Astrocyte (in vitro differentiated cells and primary cell): ENCODE data around the gene SMIM45.

Experiments
- DNase-seq: peaks from one replicate; pipeline ENCODE4 v3.0.0-alpha.2; 2010; ENCODE audit warnings: low read depth
- FAIRE-seq: peaks from 2 replicates; lab custom pipeline; 2011; peaks lifted over from hg19 to GRCh38; lab: Jason Lieb, UNC
- H2AFZ ChIP-seq: 2 replicates; pipeline ENCODE4 v1.6.0; 2012; ENCODE audit warnings: low read depth, low read length, inconsistent platforms
- H3K27ac ChIP-seq: 2 replicates; pipeline ENCODE4 v1.5.1; 2011; ENCODE audit warnings: low read depth, low read length, inconsistent platforms
- H3K27me3 ChIP-seq: 2 replicates; pipeline ENCODE4 v1.6.0; 2011; ENCODE audit warnings: low read length, inconsistent platforms; ENCODE audit not compliant: insufficient read depth
- H3K36me3 ChIP-seq: 2 replicates; pipeline ENCODE4 v1.5.1; 2011; ENCODE audit warnings: low read length, inconsistent platforms; ENCODE audit not compliant: insufficient read depth
- H3K4me1 ChIP-seq: 2 replicates; pipeline ENCODE4 v1.5.1; 2011; ENCODE audit warnings: low read length, inconsistent platforms; ENCODE audit not compliant: insufficient read depth
- H3K4me2 ChIP-seq: 2 replicates; pipeline ENCODE4 v1.6.0; 2012; ENCODE audit warnings: low read length, inconsistent platforms
- H3K4me3 ChIP-seq: 2 replicates; pipeline ENCODE4 v1.5.1; 2011; ENCODE audit warnings: low read depth, mild to moderate bottlenecking, low read length, inconsistent platforms; ENCODE audit not compliant: insufficient read depth
- H3K79me2 ChIP-seq: 2 replicates; pipeline ENCODE4 v1.6.0; 2012; ENCODE audit warnings: mild to moderate bottlenecking, low read length, inconsistent platforms; ENCODE audit not compliant: insufficient read depth
- H3K9ac ChIP-seq: 2 replicates; pipeline ENCODE4 v1.6.0; 2012; ENCODE audit warnings: mild to moderate bottlenecking, low read length, inconsistent platforms
- H3K9me3 ChIP-seq: 2 replicates; pipeline ENCODE4 v1.5.1; 2012; ENCODE audit warnings: low read depth, mild to moderate bottlenecking, low read length, inconsistent platforms; ENCODE audit not compliant: insufficient read depth
- H4K20me1 ChIP-seq: 2 replicates; pipeline ENCODE4 v1.6.0; 2012; ENCODE audit warnings: low read length, inconsistent platforms; ENCODE audit not compliant: insufficient read depth
- H3K27ac Mint-ChIP-seq: one replicate; pipeline ENCODE4 v1.8.0; 2021; ENCODE audit warnings: mild to moderate bottlenecking, mixed read lengths; ENCODE audit not compliant: unreplicated experiment
- H3K27me3 Mint-ChIP-seq: one replicate; pipeline ENCODE4 v1.8.0; 2021; ENCODE audit warnings: low read depth, mixed read lengths; ENCODE audit not compliant: unreplicated experiment
- H3K36me3 Mint-ChIP-seq: one replicate; pipeline ENCODE4 v1.8.0; 2021; ENCODE audit warnings: low read depth, mixed read lengths; ENCODE audit not compliant: unreplicated experiment
- H3K4me1 Mint-ChIP-seq: one replicate; pipeline ENCODE4 v1.8.0; 2021; ENCODE audit warnings: low read depth, mixed read lengths; ENCODE audit not compliant: unreplicated experiment
- H3K4me3 Mint-ChIP-seq: one replicate; pipeline ENCODE4 v1.8.0; 2021; ENCODE audit warnings: mild to moderate bottlenecking, moderate library complexity, mixed read lengths; ENCODE audit not compliant: unreplicated experiment
- H3K9me3 Mint-ChIP-seq: one replicate; pipeline ENCODE4 v1.8.0; 2021; ENCODE audit warnings: mild to moderate bottlenecking, mixed read lengths; ENCODE audit not compliant: unreplicated experiment
- CTCF ChIP-seq: IDR thresholded peaks from 2 replicates; pipeline ENCODE4 v1.5.1; 2011; ENCODE audit warnings: low read depth, mild to moderate bottlenecking, inconsistent platforms, low read length, moderate library complexity; ENCODE audit not compliant: insufficient read depth
- EZH2 ChIP-seq: IDR thresholded peaks from 2 replicates; pipeline ENCODE4 v1.6.1; 2012; ENCODE audit warnings: mild to moderate bottlenecking, low read length, inconsistent platforms; ENCODE audit not compliant: insufficient read depth

Gene SMIM45

GRCh38 chr22:41912338-41913039, 39.5 kb upstream of the SMIM45 start:
- Histone ChIP-seq H3K27me3 (peaks cover 57% of the 10 kb centered on the region), H3K4me2 (no peak overlapping the region), H3K9ac (no peak overlapping the region), H3K4me1 (peaks cover 15% of the 10 kb centered on the region), H4K20me1 (peaks cover 47% of the 10 kb centered on the region), H3K27ac (no peak overlapping the region), H3K36me3 (no peaks in the 10 kb centered on the region), H3K9me3 (no peaks in the 10 kb centered on the region), H2AFZ (no peak overlapping the region), H3K79me2 (no peaks in the 10 kb centered on the region), H3K4me3 (no peak overlapping the region)
- no peak overlapping the region for H3K4me3 Mint-ChIP-seq
- H3K27me3 Mint-ChIP-seq, result peaks cover 46% of the 10 kb centered on the region
- no peaks in the 10 kb centered on the region for H3K4me1 Mint-ChIP-seq
- DNase-seq (no peak), FAIRE-seq (no peak)
- no peak for TF ChIP-seq CTCF
- TF ChIP-seq EZH2, result no peak
- peaks cover 2% of the 10 kb centered on the region for H3K9me3 Mint-ChIP-seq
- H3K36me3 Mint-ChIP-seq, result peaks cover 2% of the 10 kb centered on the region
- peak overlapping the region; percentile 50 for H3K27ac Mint-ChIP-seq

GRCh38 chr22:41913040-41913719, 38.8 kb upstream of the SMIM45 start:
- Histone ChIP-seq H3K79me2 (no peaks in the 10 kb centered on the region), H3K9me3 (no peaks in the 10 kb centered on the region), H3K9ac (no peak overlapping the region), H3K27ac (no peak overlapping the region), H4K20me1 (peaks cover 40% of the 10 kb centered on the region), H2AFZ (no peak overlapping the region), H3K4me3 (no peak overlapping the region), H3K4me2 (no peak overlapping the region), H3K27me3 (peaks cover 58% of the 10 kb centered on the region), H3K36me3 (no peaks in the 10 kb centered on the region), H3K4me1 (peaks cover 15% of the 10 kb centered on the region)
- Mint-ChIP-seq H3K27ac (no peak overlapping the region), H3K4me1 (peaks cover 3% of the 10 kb centered on the region), H3K36me3 (no peaks in the 10 kb centered on the region), H3K4me3 (no peak overlapping the region), H3K27me3 (peaks cover 50% of the 10 kb centered on the region), H3K9me3 (peaks cover 2% of the 10 kb centered on the region)
- FAIRE-seq, result no peak
- no peak for DNase-seq
- TF ChIP-seq EZH2, result peak; percentile 53
- TF ChIP-seq CTCF, result no peak
